ENCODE results near the gene ZACN. TPM values are rescaled to one million over a fixed set of nuclear protein-coding genes. Genes with fewer than 3 reads are reported as not detected.

The ZACN gene
- total and polyA plus RNA-seq, 2 donors (not counting 3 experiments of a cell fraction or from before 2014, with no cell fraction given) = 0.18 TPM; not detected in 1

GRCh38 chr17:76053246-76054111 is 25.5 kb upstream of the ZACN start:
- peak overlapping the region; percentile 25 for H3K27ac ChIP-seq (ENCODE audit: insufficient read depth, low read depth, low read length)
- intact Hi-C loops (cut with micrococcal nuclease) = no loop called here
- CTCF ChIA-PET = interaction anchor here (0.6 to 2.0 kb wide), 4 partner anchors 20 to 312 kb away, joined by 3 to 13 read pairs (median 6); no protein-coding TSS in a partner anchor

More at GRCh38 chr17:76053246-76054111, 25.5 kb upstream of the ZACN start:
- Histone ChIP-seq H3K4me2 (ENCODE audit: insufficient read depth, low read length) (peak overlapping the region; percentile 75), H3K79me2 (ENCODE audit: control insufficient read depth, insufficient read depth, low read length) (peaks cover 20% of the 10 kb centered on the region), H3K4me1 (ENCODE audit: control insufficient read depth, extremely low read depth, insufficient read depth, low read length) (peaks cover 18% of the 10 kb centered on the region), H3K36me3 (ENCODE audit: control insufficient read depth in 2 of 2, extremely low read depth in 1 of 2, insufficient read depth in 2 of 2, low read length in 2 of 2) (peaks cover 13 to 23% of the 10 kb centered on the region in 2 experiments), H3K27me3 (ENCODE audit: control insufficient read depth in 2 of 2, insufficient read depth in 2 of 2, low read length in 2 of 2) (no peaks in the 10 kb centered on the region), H4K20me1 (replicated peaks; ENCODE audit: control insufficient read depth, extremely low read depth, insufficient read depth, low read length) (no peaks in the 10 kb centered on the region), H3K9ac (replicated peaks; ENCODE audit: extremely low read depth, insufficient read depth, low read length) (no peak overlapping the region), H3K9me1 (replicated peaks; ENCODE audit: control insufficient read depth, extremely low read depth, insufficient read depth, low read length) (no peaks in the 10 kb centered on the region), H3K4me3 (replicated peaks in 1 of 3; ENCODE audit: insufficient read depth in 1 of 3, low read depth in 1 of 3, low read length in 3 of 3) (peak overlapping the region in 1 of 3 experiments; percentile 23), H3K9me3 (replicated peaks; ENCODE audit: control insufficient read depth, insufficient read depth, low read length) (no peaks in the 10 kb centered on the region), H2AFZ (ENCODE audit: low read depth, low read length) (peak overlapping the region; percentile 9)
- FAIRE-seq (peak; percentile 96), DNase-seq (ENCODE audit: low read depth, low spot score) (peak; percentile 79)
- no TSS peak for BruUV-seq (replicated peaks)
- POLR2A ChIA-PET = interaction anchor here (0.7 kb wide), 1 partner anchor 12 kb away, joined by 6 read pairs; no protein-coding TSS in a partner anchor
- dilution Hi-C loops (cut with MboI; ENCODE audit: extremely low pct_ligation_motif_present, low sequenced_read_pairs) = no loop called here
- no peak for TF ChIP-seq MYC (IDR thresholded peaks at IDR 0.05; ENCODE audit: low read depth, low read length)
- TF ChIP-seq MAX (IDR thresholded peaks at IDR 0.05; ENCODE audit: insufficient read depth, insufficient read length) = no peak
- no peak for TF ChIP-seq GATA2 (IDR thresholded peaks at IDR 0.05; ENCODE audit: insufficient read depth, insufficient read length, low read depth, low read length)
- peak; percentile 69 for TF ChIP-seq FOS (IDR thresholded peaks at IDR 0.05; ENCODE audit: borderline replicate concordance, insufficient read depth, low read length)
- TF ChIP-seq POLR2A (IDR thresholded peaks at IDR 0.05; ENCODE audit: low read depth, low read length) = no peak
- TF ChIP-seq JUN (IDR thresholded peaks at IDR 0.05; ENCODE audit: borderline replicate concordance, insufficient read depth, insufficient read length, low read depth) = peak; percentile 17
- TF ChIP-seq POLR2AphosphoS5 (IDR thresholded peaks at IDR 0.05; ENCODE audit: insufficient read depth, low read depth, low read length) = no peak
- TF ChIP-seq EZH2 (IDR thresholded peaks at IDR 0.05; ENCODE audit: borderline replicate concordance, low read depth, low read length, severe bottlenecking) = no peak
- TF ChIP-seq CTCF (IDR thresholded peaks at IDR 0.05; ENCODE audit: extremely low read depth in 1 of 2, insufficient read depth in 1 of 2, low read depth in 1 of 2, low read length in 2 of 2) = no peak

All from endothelial cell of umbilical vein (primary cell).